Inferior parietal cortex (tissue), 1 donor: ENCODE results near the gene DBT.
"Not testable (repeated sequence)": the region's sequence is repeated elsewhere in the genome, so short reads cannot be mapped to it uniquely, and the experiment has no call there.

Experiments used
- DNase-seq: peaks from one replicate; pipeline ENCODE4 v3.0.0-alpha.2; 2016; ENCODE audit errors: extremely low spot score

DBT gene

GRCh38 chr1:100250807-100251206 is 1.2 kb upstream of the DBT start:
- DNase-seq, result no peak

GRCh38 chr1:100250264-100250663 is 630 bp upstream of the DBT start:
- no peak for DNase-seq

GRCh38 chr1:100249155-100249536 is 488 bp downstream of the DBT start:
- DNase-seq, result peak; percentile 13

GRCh38 chr1:100246738-100247137 is 2.9 kb downstream of the DBT start:
- DNase-seq, result no peak

GRCh38 chr1:100240631-100241030 is 9.0 kb downstream of the DBT start:
- no peak for DNase-seq

GRCh38 chr1:100239961-100240360 is 9.7 kb downstream of the DBT start:
- DNase-seq, result no peak

- no peak for DNase-seq
Measured at GRCh38 chr1:100237091-100237490, 12.5 kb downstream of the DBT start.

- DNase-seq, result no peak
Measured at GRCh38 chr1:100234432-100234831, 15.2 kb downstream of the DBT start.

GRCh38 chr1:100233566-100233965 is 16.1 kb downstream of the DBT start:
- DNase-seq, result not testable (repeated sequence)

- no peak for DNase-seq
Measured at GRCh38 chr1:100232156-100232555, 17.5 kb downstream of the DBT start.

- no peak for DNase-seq
Measured at GRCh38 chr1:100231721-100232120, 17.9 kb downstream of the DBT start.

GRCh38 chr1:100230765-100231164 is 18.9 kb downstream of the DBT start:
- no peak for DNase-seq

GRCh38 chr1:100229681-100230443 is 19.8 kb downstream of the DBT start:
- no peak for DNase-seq

- no peak for DNase-seq
Measured at GRCh38 chr1:100222428-100222827, 27.2 kb downstream of the DBT start.

- no peak for DNase-seq
Measured at GRCh38 chr1:100219883-100220282, 29.8 kb downstream of the DBT start.

- no peak for DNase-seq
Measured at GRCh38 chr1:100219457-100219856, 30.2 kb downstream of the DBT start.

- DNase-seq, result no peak
Measured at GRCh38 chr1:100217834-100218233, 31.8 kb downstream of the DBT start.

- DNase-seq, result no peak
Measured at GRCh38 chr1:100215101-100215500, 34.5 kb downstream of the DBT start.

- DNase-seq, result no peak
Measured at GRCh38 chr1:100213141-100213540, 36.5 kb downstream of the DBT start.

- no peak for DNase-seq
Measured at GRCh38 chr1:100206301-100206700, 43.3 kb downstream of the DBT start.

- DNase-seq, result not testable (repeated sequence)
Measured at GRCh38 chr1:100205593-100205992, 44.0 kb downstream of the DBT start.

- not testable (repeated sequence) for DNase-seq
Measured at GRCh38 chr1:100205103-100205502, 44.5 kb downstream of the DBT start.

GRCh38 chr1:100202703-100203102 is 46.9 kb downstream of the DBT start:
- not testable (repeated sequence) for DNase-seq

- DNase-seq, result not testable (repeated sequence)
Measured at GRCh38 chr1:100200060-100200459, 49.6 kb downstream of the DBT start.
